HFF-Myc (cell line): ENCODE measurements around the gene TOMM7.
"Not testable (repeated sequence)": the region's sequence is repeated elsewhere in the genome, so short reads cannot be mapped to it uniquely, and the experiment has no call there.

ENCODE experiments used
- DNase-seq: peaks from one replicate; pipeline ENCODE4 v3.0.0-alpha.2; 2011; ENCODE audit warnings: low read depth; ENCODE audit errors: extremely low read depth
- H3K4me3 ChIP-seq: replicated peaks from 2 replicates; pipeline ENCODE4 v1.5.1; 2011; ENCODE audit warnings: low read depth, mild to moderate bottlenecking, control low read depth, low read length
- TF ChIP-seq, protein P1 (sequence below): IDR thresholded peaks from 2 replicates; pipeline ENCODE4 v1.5.1; 2012; ENCODE audit warnings: mild to moderate bottlenecking, low read depth, low read length, control low read depth; ENCODE audit errors: missing control alignments

The TOMM7 gene

GRCh38 chr7:22846961-22847360 is 24.3 kb upstream of the TOMM7 start:
- TF ChIP-seq, protein P1, sequence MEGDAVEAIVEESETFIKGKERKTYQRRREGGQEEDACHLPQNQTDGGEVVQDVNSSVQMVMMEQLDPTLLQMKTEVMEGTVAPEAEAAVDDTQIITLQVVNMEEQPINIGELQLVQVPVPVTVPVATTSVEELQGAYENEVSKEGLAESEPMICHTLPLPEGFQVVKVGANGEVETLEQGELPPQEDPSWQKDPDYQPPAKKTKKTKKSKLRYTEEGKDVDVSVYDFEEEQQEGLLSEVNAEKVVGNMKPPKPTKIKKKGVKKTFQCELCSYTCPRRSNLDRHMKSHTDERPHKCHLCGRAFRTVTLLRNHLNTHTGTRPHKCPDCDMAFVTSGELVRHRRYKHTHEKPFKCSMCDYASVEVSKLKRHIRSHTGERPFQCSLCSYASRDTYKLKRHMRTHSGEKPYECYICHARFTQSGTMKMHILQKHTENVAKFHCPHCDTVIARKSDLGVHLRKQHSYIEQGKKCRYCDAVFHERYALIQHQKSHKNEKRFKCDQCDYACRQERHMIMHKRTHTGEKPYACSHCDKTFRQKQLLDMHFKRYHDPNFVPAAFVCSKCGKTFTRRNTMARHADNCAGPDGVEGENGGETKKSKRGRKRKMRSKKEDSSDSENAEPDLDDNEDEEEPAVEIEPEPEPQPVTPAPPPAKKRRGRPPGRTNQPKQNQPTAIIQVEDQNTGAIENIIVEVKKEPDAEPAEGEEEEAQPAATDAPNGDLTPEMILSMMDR: no peak
- H3K4me3 ChIP-seq: no peak overlapping the region
- DNase-seq: no peak

DNA sequence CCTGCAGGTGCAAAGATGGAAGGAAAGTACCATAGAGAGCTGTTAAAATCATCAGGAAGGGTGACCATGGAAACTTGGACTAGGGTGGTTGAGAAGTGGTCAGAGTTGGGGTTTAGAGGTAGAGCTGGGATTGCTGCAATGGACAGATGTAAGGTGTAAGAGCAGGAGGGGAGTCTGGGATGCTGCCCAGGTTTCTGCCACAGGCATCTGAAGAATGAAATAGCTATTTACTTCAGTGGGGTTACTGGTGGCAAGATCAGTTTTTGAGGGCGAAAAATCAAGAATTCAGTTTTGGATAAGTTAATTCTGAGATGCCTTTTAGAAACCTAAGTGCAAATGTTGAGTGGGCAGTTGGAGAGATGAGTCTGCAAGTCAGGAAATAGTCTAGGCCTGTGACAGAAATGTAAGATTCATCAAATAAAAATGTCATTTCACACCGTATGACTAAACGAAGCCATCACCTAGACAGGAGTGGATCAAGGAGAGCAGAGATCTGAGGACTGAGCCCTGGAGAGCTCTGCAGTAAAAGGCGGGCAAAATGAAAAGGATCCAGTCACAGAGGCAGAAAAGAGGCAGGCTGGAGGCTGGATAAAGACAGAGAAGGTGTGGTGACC is 22.7 kb upstream of the TOMM7 start:
- TF ChIP-seq, protein P1: no peak
- no peak overlapping the region for H3K4me3 ChIP-seq
- no peak for DNase-seq

GRCh38 chr7:22843681-22844309 is 21.1 kb upstream of the TOMM7 start:
- no peak overlapping the region for H3K4me3 ChIP-seq
- TF ChIP-seq, protein P1: no peak
- DNase-seq: no peak

DNA sequence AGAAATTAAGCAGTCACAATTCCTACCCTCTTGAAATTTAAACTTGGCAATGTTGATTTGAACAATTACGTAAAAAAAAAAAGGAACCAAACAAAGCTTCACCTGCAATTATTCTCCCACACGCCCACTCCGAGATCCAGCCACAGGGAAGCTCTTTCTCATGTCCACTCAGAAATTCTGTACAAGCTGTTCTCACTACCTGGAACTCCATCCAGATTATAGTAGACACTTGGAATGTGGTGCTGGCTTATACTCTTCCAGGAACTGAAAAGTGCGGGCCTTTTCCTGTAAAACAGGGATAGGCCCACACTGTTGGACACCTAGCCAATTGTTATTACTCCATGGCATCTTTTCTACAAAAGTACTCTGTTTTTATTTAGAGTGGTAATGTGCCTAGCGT is 20.3 kb upstream of the TOMM7 start:
- no peak for DNase-seq
- H3K4me3 ChIP-seq: no peak overlapping the region
- TF ChIP-seq, protein P1: no peak

DNA sequence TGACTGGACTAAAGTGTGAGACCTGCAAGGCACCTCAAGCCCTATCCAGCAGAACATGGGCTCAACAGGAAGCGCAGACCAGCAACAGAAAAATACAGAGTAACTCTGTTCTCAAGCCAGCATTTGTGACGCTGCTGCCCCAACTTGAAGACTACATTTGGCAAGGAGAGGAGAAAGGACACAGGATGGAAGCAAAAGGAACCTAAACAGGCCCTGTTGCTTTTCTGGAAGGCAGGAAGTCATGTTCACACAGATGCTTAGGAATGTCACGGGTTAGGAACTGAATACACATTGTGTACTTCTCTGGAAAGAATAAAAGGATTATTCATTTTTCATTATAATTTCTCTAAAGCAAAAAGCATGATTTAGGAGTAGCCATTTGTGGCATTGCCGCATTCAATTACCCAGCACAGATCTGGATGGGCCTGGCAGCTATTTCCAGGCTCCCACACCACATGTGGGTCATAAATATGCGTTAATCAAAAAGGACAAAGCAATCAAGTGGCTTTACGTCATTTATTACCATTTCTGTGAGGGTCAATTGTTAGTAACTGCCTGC is 19.8 kb upstream of the TOMM7 start:
- H3K4me3 ChIP-seq: no peak overlapping the region
- TF ChIP-seq, protein P1: no peak
- no peak for DNase-seq

DNA sequence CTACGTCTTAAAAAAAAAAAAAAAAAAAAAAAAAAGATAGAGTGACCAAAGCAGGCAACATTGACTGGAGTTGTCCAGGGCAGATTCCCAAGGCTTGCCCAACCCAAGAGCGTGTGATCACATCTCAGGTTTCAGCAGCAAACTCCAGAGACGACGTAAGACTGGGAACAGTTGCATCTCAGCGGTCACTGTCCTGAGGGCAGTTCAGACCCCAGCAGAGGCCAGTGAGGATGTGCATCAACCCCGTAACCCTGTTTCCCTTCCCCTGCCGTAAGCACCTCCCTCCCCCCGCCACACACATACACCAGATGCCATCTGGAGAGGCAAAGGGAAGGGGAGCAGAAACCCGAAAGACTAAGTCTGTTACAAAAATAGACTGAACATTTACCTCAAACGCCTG is 19.3 kb upstream of the TOMM7 start:
- H3K4me3 ChIP-seq: no peak overlapping the region
- DNase-seq: no peak
- TF ChIP-seq, protein P1: no peak

- no peak overlapping the region for H3K4me3 ChIP-seq
Observed at GRCh38 chr7:22837308-22837707, 14.7 kb upstream of the TOMM7 start.

DNA sequence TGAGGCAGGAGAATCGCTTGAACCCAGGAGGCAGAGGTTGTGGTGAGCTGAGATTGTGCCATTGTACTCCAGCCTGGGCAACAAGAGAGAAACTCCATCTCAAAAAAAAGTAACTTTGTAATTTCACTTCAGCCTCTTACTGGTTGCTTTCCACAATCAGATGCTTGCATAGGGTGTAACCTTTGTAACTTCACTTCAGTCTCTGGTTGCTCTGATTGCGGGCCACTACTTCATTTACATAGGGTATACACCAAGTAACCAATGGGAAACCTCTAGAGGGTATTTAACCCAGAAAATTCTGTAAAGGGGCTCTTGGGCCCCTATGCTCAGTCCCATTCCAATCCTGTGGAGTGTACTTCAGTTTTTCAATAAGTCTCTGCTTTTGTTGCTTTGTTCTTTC is 13.9 kb upstream of the TOMM7 start:
- H3K4me3 ChIP-seq, DNase-seq: not testable (repeated sequence)

More at GRCh38 chr7:22837308-22837707, 14.7 kb upstream of the TOMM7 start:
- TF ChIP-seq, protein P1: no peak
- DNase-seq: no peak
